T-cell (primary cell): ENCODE measurements around the gene C16orf95. TPM values are rescaled to one million over a fixed set of nuclear protein-coding genes. Genes with fewer than 3 reads are reported as not detected.

ENCODE experiments used
- ATAC-seq, 4 experiments: fragments of 200-7000 bp in 3 of 4; fragments of 150-1000 bp in 1 of 4; cut with Tn5 transposase; replicated peaks in 1 of 4; 1 replicate in 3 of 4; 2 replicates in 1 of 4; pipeline ENCODE4 v1.10.0; 2021; ENCODE audit warnings: moderate library complexity in 3 of 4, mild to moderate bottlenecking in 2 of 4, moderate number of reproducible peaks in 1 of 4
- CTCF ChIA-PET, 2 donors: fragments of 300-600 bp; sonication (Branson Sonifier 250); formaldehyde crosslinking; loops; one replicate each; lab custom pipeline; 2022; ENCODE audit warnings: antibody characterized with exemption in 2 of 2; lab: Charles Lee
- POLR2A ChIA-PET, 2 donors: fragments of 300-600 bp; sonication (Branson Sonifier 250); formaldehyde crosslinking; loops; one replicate each; lab custom pipeline; 2022; ENCODE audit warnings: antibody characterized with exemption in 2 of 2; lab: Charles Lee
- DNase-seq, 35 experiments: peaks; one replicate each; pipeline versions ENCODE4 v3.0.0 to v3.0.0-alpha.2; 2013 to 2023
- H3K27ac ChIP-seq: one replicate; pipeline ENCODE4 v1.5.1; 2013; ENCODE audit warnings: low read length
- H3K27me3 ChIP-seq, 2 experiments: replicated peaks in 1 of 2; 1 replicate in 1 of 2; 2 replicates in 1 of 2; pipeline versions ENCODE4 v1.6.1 to v1.7.0; 2013; ENCODE audit warnings: low read length in 1 of 2, mixed read lengths in 1 of 2; ENCODE audit not compliant: control insufficient read depth in 2 of 2, insufficient read depth in 2 of 2; ENCODE audit errors: extremely low read depth in 1 of 2
- H3K36me3 ChIP-seq, 2 donors: 1 replicate in 1 of 2; 2 replicates in 1 of 2; pipeline versions ENCODE4 v1.6.1 to v1.7.0; 2013; ENCODE audit warnings: low read length in 1 of 2; ENCODE audit not compliant: control insufficient read depth in 2 of 2, insufficient read depth in 1 of 2; ENCODE audit errors: extremely low read depth in 1 of 2
- H3K4me1 ChIP-seq, 2 experiments: 1 replicate in 1 of 2; 2 replicates in 1 of 2; pipeline versions ENCODE4 v1.6.1 to v1.7.0; 2013; ENCODE audit warnings: low read length in 2 of 2, mixed read lengths in 1 of 2; ENCODE audit not compliant: insufficient read depth in 2 of 2, control insufficient read depth in 1 of 2; ENCODE audit errors: extremely low read depth in 1 of 2
- H3K4me3 ChIP-seq, 2 donors: 1 replicate in 1 of 2; 2 replicates in 1 of 2; pipeline versions ENCODE4 v1.5.1 to v1.7.0; 2013; ENCODE audit warnings: mild to moderate bottlenecking in 2 of 2, low read length in 1 of 2, moderate library complexity in 1 of 2; ENCODE audit not compliant: control insufficient read depth in 1 of 2; ENCODE audit errors: extremely low read depth in 1 of 2
- H3K9me3 ChIP-seq: 2 replicates; pipeline ENCODE4 v1.7.0; 2013
- H3K27ac Mint-ChIP-seq, 2 donors: one replicate each; pipeline ENCODE4 v1.8.0; 2020 to 2021; ENCODE audit warnings: mild to moderate bottlenecking in 2 of 2, mixed read lengths in 2 of 2
- H3K27me3 Mint-ChIP-seq, 2 donors: one replicate each; pipeline ENCODE4 v1.8.0; 2021 to 2022; ENCODE audit warnings: mixed read lengths in 2 of 2
- H3K36me3 Mint-ChIP-seq: one replicate; pipeline ENCODE4 v1.8.0; 2021; ENCODE audit warnings: mixed read lengths
- H3K4me1 Mint-ChIP-seq, 3 donors: one replicate each; pipeline ENCODE4 v1.8.0; 2020 to 2022; ENCODE audit warnings: mixed read lengths in 3 of 3, mild to moderate bottlenecking in 1 of 3
- H3K4me3 Mint-ChIP-seq, 3 donors: one replicate each; pipeline ENCODE4 v1.8.0; 2020 to 2022; ENCODE audit warnings: mild to moderate bottlenecking in 3 of 3, mixed read lengths in 3 of 3, moderate library complexity in 3 of 3
- H3K9me3 Mint-ChIP-seq, 3 donors: one replicate each; pipeline ENCODE4 v1.8.0; 2020 to 2022; ENCODE audit warnings: mixed read lengths in 3 of 3
- WGBS: methylation state at CpG from one replicate; pipeline ENCODE4 v1.1.5; 2013; ENCODE audit warnings: missing lambda C conversion rate; ENCODE audit not compliant: insufficient coverage; 5-methylcytosine and 5-hydroxymethylcytosine counted together
- total RNA-seq, 35 experiments: library from RNA in 6 of 35; stranded (reverse) in 6 of 35; fragments of 120-200 nt in 1 of 35; gene quantifications; one replicate each; pipeline versions ENCODE4 v1.2.1 to v1.2.4 and lab custom pipeline; 2013 to 2026

Gene C16orf95
- total RNA-seq, 5 donors from 2014 or later (not counting 1 experiment from before 2014, with no cell fraction given) = 0.98 to 3.1 (median 2.6) TPM

GRCh38 chr16:87254734-87255133, 62.5 kb downstream of the C16orf95 start:
- no peak overlapping the region for H3K4me3 ChIP-seq
- Mint-ChIP-seq H3K27me3 (no peaks in the 10 kb centered on the region), H3K4me1 (no peaks in the 10 kb centered on the region), H3K27ac (no peak overlapping the region), H3K4me3 (no peak overlapping the region), H3K36me3 (no peaks in the 10 kb centered on the region), H3K9me3 (no peaks in the 10 kb centered on the region)
- WGBS = 85% methylated on average over 7 of the region's 9 CpGs
- POLR2A ChIA-PET = no interaction called here
- H3K4me1 ChIP-seq = no peaks in the 10 kb centered on the region
- CTCF ChIA-PET = no interaction called here
- H3K36me3 ChIP-seq = no peaks in the 10 kb centered on the region
- DNase-seq = no peak
- no peaks in the 10 kb centered on the region for H3K9me3 ChIP-seq
- H3K27me3 ChIP-seq = no peaks in the 10 kb centered on the region
- H3K27ac ChIP-seq = no peak overlapping the region
- no peak for ATAC-seq

GRCh38 chr16:87254296-87254695, 62.9 kb downstream of the C16orf95 start:
- 87% methylated on average over 9 of the region's 10 CpGs for WGBS

GRCh38 chr16:87253536-87253935, 63.7 kb downstream of the C16orf95 start:
- no peaks in the 10 kb centered on the region for H3K27me3 Mint-ChIP-seq
- no peak for DNase-seq
- CTCF ChIA-PET = no interaction called here

More at GRCh38 chr16:87254296-87254695, 62.9 kb downstream of the C16orf95 start:
- Mint-ChIP-seq H3K27me3 (no peaks in the 10 kb centered on the region), H3K27ac (no peak overlapping the region), H3K4me1 (no peaks in the 10 kb centered on the region), H3K9me3 (no peaks in the 10 kb centered on the region), H3K36me3 (no peaks in the 10 kb centered on the region), H3K4me3 (no peak overlapping the region)
- Histone ChIP-seq H3K27me3 (no peaks in the 10 kb centered on the region), H3K4me1 (no peaks in the 10 kb centered on the region), H3K27ac (no peak overlapping the region), H3K4me3 (no peak overlapping the region), H3K9me3 (no peaks in the 10 kb centered on the region), H3K36me3 (no peaks in the 10 kb centered on the region)
- POLR2A ChIA-PET = no interaction called here
- CTCF ChIA-PET = no interaction called here
- DNase-seq = no peak
- ATAC-seq = no peak

More at GRCh38 chr16:87253536-87253935, 63.7 kb downstream of the C16orf95 start:
- no peaks in the 10 kb centered on the region for H3K4me1 ChIP-seq
- H3K4me3 Mint-ChIP-seq = no peak overlapping the region
- H3K9me3 Mint-ChIP-seq = no peaks in the 10 kb centered on the region
- no peaks in the 10 kb centered on the region for H3K36me3 ChIP-seq
- no peak overlapping the region for H3K27ac ChIP-seq
- H3K4me3 ChIP-seq = no peak overlapping the region
- WGBS = 90% methylated on average over 3 of the region's 7 CpGs
- H3K4me1 Mint-ChIP-seq = no peaks in the 10 kb centered on the region
- no peak for ATAC-seq
- H3K27ac Mint-ChIP-seq = no peak overlapping the region
- no peaks in the 10 kb centered on the region for H3K36me3 Mint-ChIP-seq
- H3K27me3 ChIP-seq = no peaks in the 10 kb centered on the region
- no peaks in the 10 kb centered on the region for H3K9me3 ChIP-seq
- POLR2A ChIA-PET = no interaction called here

Other genes starting within 250 kb of the C16orf95 start
- gene FBXO31, start 66.4 kb upstream of the C16orf95 start, total RNA-seq = 10 to 100 TPM; 34.7 to 67.2 (median 55.6) TPM
- 10 to 100 TPM; 51.3 to 90.4 (median 53.3) TPM for gene MAP1LC3B, start 74.9 kb upstream of the C16orf95 start, total RNA-seq
- 10 to 100 TPM; 23.7 to 32.6 (median 27.3) TPM for gene ZCCHC14, start 175.6 kb upstream of the C16orf95 start, total RNA-seq